Posterior cingulate gyrus (tissue), 11 donors: ENCODE results near the gene SRCIN1.
"Not testable (repeated sequence)": the region's sequence is repeated elsewhere in the genome, so short reads cannot be mapped to it uniquely, and the experiment has no call there.

Experiments used
- DNase-seq, 10 donors: peaks; one replicate each; pipeline versions ENCODE4 v3.0.0 to v3.0.0-alpha.2; 2020 to 2021; ENCODE audit warnings: mixed read lengths in 3 of 10
- intact Hi-C: fragments of 100-400 bp; cut with DNase I; formaldehyde crosslinking; loops from one replicate; pipeline ENCODE4 v1.15.1; 2023

SRCIN1 gene

GRCh38 chr17:38533866-38534497 lies 71.8 kb downstream of the SRCIN1 start:
- intact Hi-C loops, result no loop called here
- peak in 1 of 10 donors; percentile 58 for DNase-seq

DNA sequence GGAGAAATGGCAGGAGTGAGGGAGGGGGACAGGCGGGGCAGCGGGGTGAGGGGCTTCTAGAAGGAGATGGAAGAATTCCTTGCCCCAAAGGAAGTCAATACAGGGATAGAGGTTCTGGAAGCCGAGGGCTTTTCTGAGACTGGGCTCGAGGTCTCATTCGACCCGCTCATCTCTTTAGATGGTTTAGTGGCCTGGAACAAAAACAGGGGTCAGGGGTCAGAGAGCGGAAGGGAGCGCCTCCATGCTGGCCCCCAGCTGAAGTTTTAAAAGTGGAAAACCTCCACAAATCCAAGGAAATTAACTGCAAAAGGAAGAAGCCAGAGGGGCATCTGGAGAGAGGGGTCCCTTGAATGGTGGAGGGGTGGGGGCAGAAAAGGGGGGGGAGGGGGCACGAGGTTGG lies 72.5 kb downstream of the SRCIN1 start:
- DNase-seq, result peak in 1 of 10 donors; percentile 22
- intact Hi-C loops, result no loop called here

DNA sequence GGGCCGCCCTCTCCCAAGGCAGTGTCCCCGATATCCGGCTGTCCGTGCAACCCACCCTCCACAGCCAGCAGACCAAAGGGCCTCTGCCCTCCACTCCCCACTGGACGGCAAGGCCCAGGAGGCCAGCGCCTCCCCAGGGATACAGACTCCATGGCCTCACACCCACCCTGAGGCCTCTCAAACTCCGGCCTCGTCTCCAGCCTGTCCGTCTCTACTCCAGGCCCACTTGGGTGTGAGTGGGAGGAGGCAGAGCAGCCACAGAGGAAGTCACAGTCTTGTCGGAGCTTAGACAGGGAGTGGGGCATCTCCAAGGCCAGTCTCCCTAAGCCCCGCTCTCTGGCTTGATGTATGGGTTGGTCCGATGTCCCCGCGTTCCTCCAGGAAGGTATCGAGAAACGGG lies 73.3 kb downstream of the SRCIN1 start:
- intact Hi-C loops, result no loop called here
- DNase-seq, result peak in 1 of 10 donors; percentile 61

- intact Hi-C loops, result not testable (repeated sequence)
- peak in 2 of 10 donors; percentile 85 to 87 for DNase-seq
These were observed 74.0 kb downstream of the SRCIN1 start for GRCh38 chr17:38531761-38532160.

GRCh38 chr17:38530856-38531255 lies 74.9 kb downstream of the SRCIN1 start:
- intact Hi-C loops, result not testable (repeated sequence)
- peak in 2 of 10 donors; percentile 77 to 87 for DNase-seq

GRCh38 chr17:38528141-38528540 lies 77.6 kb downstream of the SRCIN1 start:
- DNase-seq, result peak in 2 of 10 donors; percentile 70 to 73
- intact Hi-C loops, result not testable (repeated sequence)

GRCh38 chr17:38526526-38526925 lies 79.2 kb downstream of the SRCIN1 start:
- peak in 2 of 10 donors; percentile 22 to 24 for DNase-seq
- intact Hi-C loops, result not testable (repeated sequence)

- intact Hi-C loops, result no loop called here
These were observed 93.2 kb downstream of the SRCIN1 start for GRCh38 chr17:38512473-38513058.

DNA sequence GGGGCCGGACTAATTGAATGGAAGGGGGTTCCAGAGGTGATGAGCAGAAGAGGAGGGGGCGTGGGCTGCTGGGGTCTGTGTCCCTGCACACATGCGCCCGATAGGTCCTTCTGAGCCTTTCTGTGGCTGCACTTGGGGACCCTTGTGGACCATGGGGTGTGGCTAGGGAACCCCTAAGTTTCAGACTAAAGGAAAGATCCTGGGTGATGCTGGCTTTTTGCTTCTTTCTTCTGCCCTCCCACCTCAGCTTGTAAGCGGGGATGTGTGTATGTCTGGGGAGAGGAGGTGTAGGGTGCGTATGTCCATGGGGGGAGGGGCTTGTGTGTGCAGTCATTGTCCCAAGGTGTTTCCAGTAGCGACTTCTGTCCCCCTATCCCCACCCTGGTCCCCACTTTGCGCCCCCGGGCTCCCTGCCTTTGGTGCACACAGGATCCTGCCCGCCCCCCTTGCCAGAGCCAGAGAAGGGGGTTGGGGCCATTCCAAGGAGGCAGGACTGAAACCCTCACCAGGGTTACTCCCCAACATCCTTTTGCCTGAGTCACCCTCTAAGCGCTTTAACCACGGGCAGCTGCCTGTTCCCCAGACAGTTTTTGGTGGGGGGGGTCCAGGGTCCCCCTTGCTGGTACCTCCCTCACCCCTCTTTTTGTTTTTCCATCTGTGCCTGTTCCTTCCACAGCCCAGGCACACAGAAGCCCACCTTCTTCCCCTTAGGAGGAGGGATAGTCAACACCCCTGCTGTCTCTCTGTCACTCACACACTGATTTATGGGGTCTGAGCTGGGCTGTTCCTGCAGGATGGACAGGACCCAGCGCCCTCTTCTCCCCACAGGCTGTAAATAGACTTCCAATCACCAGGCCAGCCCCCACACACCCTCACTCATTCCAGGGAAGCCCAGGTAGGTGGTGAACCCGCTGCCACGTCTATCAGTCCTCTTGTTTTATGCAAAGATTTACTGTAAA lies 94.3 kb downstream of the SRCIN1 start:
- peak in 2 of 10 donors; percentile 56 to 81 for DNase-seq
- intact Hi-C loops, result no loop called here

More at GRCh38 chr17:38512473-38513058, 93.2 kb downstream of the SRCIN1 start:
- DNase-seq, result peak in 2 of 10 donors; percentile 49 to 72

DNA sequence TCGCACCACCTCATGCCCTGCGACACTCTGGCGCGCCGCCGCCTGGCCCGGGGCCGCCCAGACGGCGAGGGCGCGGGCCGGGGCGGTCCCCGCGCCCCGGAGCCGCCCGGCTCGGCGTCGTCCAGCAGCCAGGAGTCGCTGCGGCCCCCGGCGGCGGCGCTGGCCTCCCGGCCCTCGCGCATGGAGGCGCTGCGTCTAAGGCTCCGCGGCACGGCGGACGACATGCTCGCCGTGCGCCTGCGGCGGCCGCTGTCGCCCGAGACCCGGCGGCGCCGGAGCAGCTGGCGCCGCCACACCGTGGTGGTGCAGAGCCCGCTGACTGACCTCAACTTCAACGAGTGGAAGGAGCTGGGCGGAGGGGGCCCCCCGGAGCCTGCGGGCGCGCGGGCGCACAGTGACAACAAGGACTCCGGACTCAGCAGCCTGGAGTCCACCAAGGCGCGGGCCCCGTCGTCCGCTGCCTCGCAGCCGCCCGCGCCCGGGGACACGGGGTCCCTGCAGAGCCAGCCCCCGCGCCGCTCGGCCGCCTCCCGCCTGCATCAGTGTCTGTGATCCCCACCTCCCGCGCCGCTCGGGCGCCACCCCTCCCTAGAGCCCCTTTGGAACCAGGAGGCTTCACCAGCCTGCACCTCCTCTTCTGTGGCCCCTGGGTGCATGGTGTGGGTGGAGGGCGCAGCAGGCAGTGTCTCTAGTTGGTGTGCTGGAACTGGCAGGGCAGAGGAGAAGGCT lies 95.2 kb downstream of the SRCIN1 start:
- peak in 3 of 10 donors; percentile 37 to 88 (median 76) for DNase-seq
- intact Hi-C loops, result no loop called here

GRCh38 chr17:38509772-38510420 lies 95.9 kb downstream of the SRCIN1 start:
- peak in 3 of 10 donors; percentile 71 to 88 (median 76) for DNase-seq
- intact Hi-C loops, result loop anchor here (5.0 kb wide), 1 partner anchor 157 kb away; no protein-coding TSS in a partner anchor

- intact Hi-C loops, result loop anchor here (5.0 kb wide), 1 partner anchor 158 kb away; no protein-coding TSS in a partner anchor
These were observed 96.6 kb downstream of the SRCIN1 start for GRCh38 chr17:38508954-38509771.

DNA sequence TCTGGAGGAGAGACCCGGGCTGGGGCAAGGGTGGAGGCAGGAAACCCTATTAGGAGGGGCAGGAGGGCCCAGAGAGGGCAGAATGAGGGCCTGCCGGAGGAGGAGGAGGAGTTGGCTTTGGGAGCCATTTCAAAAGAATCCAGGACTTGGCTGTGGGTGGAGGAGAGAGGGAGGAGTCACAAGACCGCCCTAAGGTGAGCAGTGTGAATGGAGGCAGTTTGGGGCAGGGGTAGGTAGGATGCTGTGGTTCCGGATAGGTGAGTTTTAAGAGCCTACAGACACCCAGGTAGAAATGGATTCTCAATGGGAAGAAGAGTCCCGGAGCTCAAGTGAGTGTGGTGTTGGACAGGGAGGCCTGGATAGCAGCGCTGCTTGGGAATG lies 97.2 kb downstream of the SRCIN1 start:
- intact Hi-C loops, result loop anchor here (5.0 kb wide), 1 partner anchor 159 kb away; no protein-coding TSS in a partner anchor
- peak in 1 of 10 donors; percentile 41 for DNase-seq

More at GRCh38 chr17:38508954-38509771, 96.6 kb downstream of the SRCIN1 start:
- peak; percentile 60 to 97 (median 78) for DNase-seq

DNA sequence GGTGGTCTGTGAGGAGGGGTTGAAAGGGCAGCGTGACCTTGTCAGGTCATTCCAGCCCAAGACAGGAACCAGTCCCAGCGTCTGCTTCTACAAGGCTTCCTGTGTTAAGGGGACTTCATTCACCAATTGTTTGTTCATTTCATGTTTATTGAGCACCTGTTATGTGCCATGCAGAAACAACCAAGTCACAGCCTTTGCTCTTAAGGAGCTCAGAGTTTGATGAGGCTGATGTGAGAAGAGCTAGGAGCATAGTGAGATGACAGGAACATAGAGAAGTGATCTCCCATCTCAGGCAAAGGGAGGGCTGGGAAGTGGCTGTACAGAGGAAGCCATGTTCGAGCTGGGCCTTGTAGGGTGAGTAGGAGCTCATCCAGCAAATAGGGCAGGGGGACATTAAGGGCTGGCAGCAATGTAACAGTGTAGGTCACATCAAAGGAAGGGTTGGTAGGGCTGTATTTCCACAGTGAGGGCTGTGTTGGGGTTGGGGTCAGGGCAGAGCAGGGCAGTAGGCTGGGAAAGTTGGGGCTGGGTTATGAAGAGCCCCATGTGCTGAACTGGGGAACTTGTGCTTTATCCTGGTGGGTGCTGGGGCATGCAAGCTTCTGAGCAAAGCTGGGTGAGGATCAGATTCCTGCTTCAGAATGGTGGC lies 97.7 kb downstream of the SRCIN1 start:
- intact Hi-C loops, result loop anchor here (5.0 kb wide), 1 partner anchor 159 kb away; no protein-coding TSS in a partner anchor
- peak in 2 of 10 donors; percentile 1 to 41 for DNase-seq

GRCh38 chr17:38507436-38507835 lies 98.3 kb downstream of the SRCIN1 start:
- peak in 2 of 10 donors; percentile 26 to 43 for DNase-seq
- intact Hi-C loops, result loop anchor here (5.0 kb wide), 1 partner anchor 160 kb away; no protein-coding TSS in a partner anchor

DNA sequence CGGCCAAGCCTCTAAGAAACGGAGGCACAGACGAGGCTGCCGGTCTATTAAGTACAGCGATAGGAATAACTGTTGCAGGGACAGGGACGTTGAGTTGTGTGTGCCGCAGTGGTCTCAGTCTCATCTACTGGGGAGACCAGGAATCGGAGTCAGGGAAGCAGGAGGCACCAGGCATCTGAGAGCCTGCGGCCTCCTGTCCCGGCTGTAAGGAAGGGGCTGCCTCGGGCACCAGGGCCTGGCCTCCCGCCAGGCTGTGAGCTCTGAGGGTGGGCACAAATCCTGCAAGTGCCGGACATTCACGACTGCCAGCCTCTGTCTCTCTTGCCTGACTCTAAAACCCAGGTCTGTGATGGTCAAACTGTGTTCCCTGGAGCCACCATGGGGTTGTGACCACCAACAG lies 101.5 kb downstream of the SRCIN1 start:
- intact Hi-C loops, result no loop called here
- DNase-seq, result peak in 2 of 10 donors; percentile 52 to 72

GRCh38 chr17:38503286-38503913 lies 102.4 kb downstream of the SRCIN1 start:
- DNase-seq, result peak in 2 of 10 donors; percentile 43 to 70
- intact Hi-C loops, result not testable (repeated sequence)
